CD4-positive, alpha-beta memory T cell (primary cell): ENCODE results near the gene OGFOD2. TPM values are rescaled to one million over a fixed set of nuclear protein-coding genes. Genes with fewer than 3 reads are reported as not detected.

Experiments
- CTCF ChIA-PET: fragments of 350-600 bp; sonication (Branson Sonifier 250); formaldehyde crosslinking; loops from one replicate; lab custom pipeline; 2021; ENCODE audit warnings: inconsistent platforms; ENCODE audit not compliant: partially characterized antibody; lab: Charles Lee
- POLR2A ChIA-PET: fragments of 350-600 bp; sonication (Branson Sonifier 250); formaldehyde crosslinking; loops from one replicate; lab custom pipeline; 2021; ENCODE audit not compliant: partially characterized antibody; lab: Charles Lee
- DNase-seq, 5 donors: peaks; one replicate each; pipeline versions ENCODE4 v3.0.0 to v3.0.0-alpha.2; 2020 to 2022; ENCODE audit warnings: mixed read lengths in 1 of 5
- H3K27ac ChIP-seq: one replicate; pipeline ENCODE4 v1.7.0; 2013; ENCODE audit warnings: low read depth, low read length
- H3K27me3 ChIP-seq: 2 replicates; pipeline ENCODE4 v1.7.0; 2013; ENCODE audit warnings: mild to moderate bottlenecking, low read length, moderate library complexity; ENCODE audit not compliant: insufficient read depth
- H3K36me3 ChIP-seq: 2 replicates; pipeline ENCODE4 v1.7.0; 2013; ENCODE audit warnings: mild to moderate bottlenecking, low read length, moderate library complexity; ENCODE audit not compliant: insufficient read depth
- H3K4me1 ChIP-seq: 2 replicates; pipeline ENCODE4 v1.7.0; 2013; ENCODE audit warnings: mild to moderate bottlenecking, low read length, moderate library complexity; ENCODE audit not compliant: insufficient read depth
- H3K4me3 ChIP-seq, 2 donors: one replicate each; pipeline ENCODE4 v1.7.0; 2013; ENCODE audit warnings: low read length in 2 of 2, mild to moderate bottlenecking in 1 of 2
- H3K9me3 ChIP-seq, 2 donors: one replicate each; pipeline ENCODE4 v1.7.0; 2013; ENCODE audit warnings: low read length in 2 of 2, control low read depth in 1 of 2; ENCODE audit not compliant: control insufficient read depth in 1 of 2
- H3K27ac Mint-ChIP-seq, 7 donors: one replicate each; pipeline ENCODE4 v1.8.0; 2020 to 2021; ENCODE audit warnings: mixed read lengths in 7 of 7, mild to moderate bottlenecking in 6 of 7, inconsistent platforms in 3 of 7, moderate library complexity in 3 of 7
- H3K27me3 Mint-ChIP-seq, 2 donors: one replicate each; pipeline ENCODE4 v1.8.0; 2020 to 2021; ENCODE audit warnings: mixed read lengths in 2 of 2
- H3K36me3 Mint-ChIP-seq, 2 donors: one replicate each; pipeline ENCODE4 v1.8.0; 2020 to 2021; ENCODE audit warnings: mixed read lengths in 2 of 2, inconsistent platforms in 1 of 2, mild to moderate bottlenecking in 1 of 2
- H3K4me1 Mint-ChIP-seq, 4 donors: one replicate each; pipeline ENCODE4 v1.8.0; 2020 to 2021; ENCODE audit warnings: mixed read lengths in 4 of 4, mild to moderate bottlenecking in 1 of 4
- H3K4me3 Mint-ChIP-seq, 8 donors: one replicate each; pipeline ENCODE4 v1.8.0; 2020 to 2021; ENCODE audit warnings: mixed read lengths in 8 of 8, mild to moderate bottlenecking in 7 of 8, moderate library complexity in 6 of 8, inconsistent platforms in 3 of 8
- H3K9me3 Mint-ChIP-seq, 8 donors: one replicate each; pipeline ENCODE4 v1.8.0; 2020 to 2021; ENCODE audit warnings: mixed read lengths in 8 of 8, mild to moderate bottlenecking in 5 of 8, inconsistent platforms in 3 of 8, moderate library complexity in 1 of 8
- intact Hi-C: fragments of 100-400 bp; cut with micrococcal nuclease; formaldehyde crosslinking; loops from one replicate; pipeline ENCODE4 v1.15.1; 2023
- polyA plus RNA-seq, 2 donors: library from polyadenylated mRNA; unstranded; fragments of 300-500 nt; fragmentation: Illumina TruSeq; gene quantifications; one replicate each; pipeline ENCODE4 v1.2.3, GENCODE V29; 2021
- total RNA-seq, 2 experiments: library from RNA; stranded (reverse); gene quantifications; one replicate each; pipeline ENCODE4 v1.2.3, GENCODE V29; 2021

Gene OGFOD2
- total and polyA plus RNA-seq, 4 experiments from 2014 or later: 13.9 to 46.6 (median 27.1) TPM

DNA sequence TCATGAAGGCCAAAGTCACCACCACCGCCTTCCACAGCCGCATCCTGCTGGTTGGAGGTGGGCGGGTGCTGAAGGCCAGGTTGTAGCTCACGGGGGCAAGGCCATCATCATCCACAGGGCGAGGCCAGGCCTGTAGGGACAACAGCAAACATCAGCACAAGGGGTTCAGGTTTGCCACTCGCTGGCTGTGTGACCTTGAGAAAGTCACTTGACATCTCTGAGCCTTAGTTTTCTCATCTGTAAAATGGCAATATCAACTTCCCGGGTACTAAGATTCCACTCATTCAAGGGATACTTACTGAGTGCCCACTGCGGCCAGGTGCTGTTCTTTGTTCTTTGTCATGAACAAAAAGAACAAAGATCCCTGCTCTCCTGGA is 14.9 kb upstream of the OGFOD2 start:
- no peak overlapping the region for H3K4me3 Mint-ChIP-seq
- Histone ChIP-seq H3K27me3 (no peaks in the 10 kb centered on the region), H3K36me3 (no peaks in the 10 kb centered on the region), H3K9me3 (no peaks in the 10 kb centered on the region), H3K4me1 (peaks cover 2% of the 10 kb centered on the region), H3K4me3 (no peak overlapping the region), H3K27ac (no peak overlapping the region)
- intact Hi-C loops: no loop called here
- ChIA-PET POLR2A (no interaction called here), CTCF (interaction anchor here (0.9 kb wide), 1 partner anchor 101 kb away, joined by 3 read pairs; no protein-coding TSS in a partner anchor)
- no peaks in the 10 kb centered on the region for H3K9me3 Mint-ChIP-seq
- peaks cover 3 to 6% (median 5%) of the 10 kb centered on the region in 4 donors for H3K4me1 Mint-ChIP-seq
- DNase-seq: no peak
- H3K27ac Mint-ChIP-seq: no peak overlapping the region
- peaks cover 0 to 3% of the 10 kb centered on the region in 2 donors for H3K36me3 Mint-ChIP-seq
- H3K27me3 Mint-ChIP-seq: no peaks in the 10 kb centered on the region

- DNase-seq: peak in 1 of 5 donors; percentile 37
- peaks cover 3 to 9% (median 6%) of the 10 kb centered on the region in 4 donors for H3K4me1 Mint-ChIP-seq
- no peaks in the 10 kb centered on the region for H3K27me3 Mint-ChIP-seq
- Histone ChIP-seq H3K9me3 (no peaks in the 10 kb centered on the region), H3K4me1 (peaks cover 11% of the 10 kb centered on the region), H3K36me3 (no peaks in the 10 kb centered on the region), H3K4me3 (no peak overlapping the region), H3K27ac (no peak overlapping the region), H3K27me3 (no peaks in the 10 kb centered on the region)
- CTCF ChIA-PET: interaction anchor here (0.6 kb wide), 1 partner anchor 45 kb away, joined by 4 read pairs; no protein-coding TSS in a partner anchor
- intact Hi-C loops: no loop called here
- POLR2A ChIA-PET: no interaction called here
- H3K36me3 Mint-ChIP-seq: peaks cover 0 to 3% of the 10 kb centered on the region in 2 donors
- H3K4me3 Mint-ChIP-seq: no peak overlapping the region
- H3K27ac Mint-ChIP-seq: no peak overlapping the region
- no peaks in the 10 kb centered on the region for H3K9me3 Mint-ChIP-seq
These were observed 13.3 kb upstream of the OGFOD2 start for GRCh38 chr12:122961531-122962329.

- peaks cover 11% of the 10 kb centered on the region for H3K4me1 ChIP-seq
- no peaks in the 10 kb centered on the region for H3K36me3 Mint-ChIP-seq
- H3K27me3 ChIP-seq: no peaks in the 10 kb centered on the region
- H3K4me1 Mint-ChIP-seq: peaks cover 3 to 11% (median 8%) of the 10 kb centered on the region in 4 donors
- CTCF ChIA-PET: no interaction called here
- POLR2A ChIA-PET: interaction anchor here (0.8 to 2.9 kb wide), 2 partner anchors 11 to 16 kb away, joined by 4 to 17 read pairs; partner anchors contain the start of genes ARL6IP4 and OGFOD2
- no peaks in the 10 kb centered on the region for H3K27me3 Mint-ChIP-seq
- no peak overlapping the region for H3K4me3 ChIP-seq
- intact Hi-C loops: no loop called here
- no peak for DNase-seq
- no peak overlapping the region for H3K4me3 Mint-ChIP-seq
- H3K36me3 ChIP-seq: no peaks in the 10 kb centered on the region
- H3K9me3 ChIP-seq: no peaks in the 10 kb centered on the region
- no peaks in the 10 kb centered on the region for H3K9me3 Mint-ChIP-seq
- H3K27ac Mint-ChIP-seq: no peak overlapping the region
- H3K27ac ChIP-seq: no peak overlapping the region
These were observed 11.1 kb upstream of the OGFOD2 start for GRCh38 chr12:122963941-122964265.

- CTCF ChIA-PET: interaction anchor here (0.9 to 2.2 kb wide), 2 partner anchors 11 to 104 kb away, joined by 3 to 9 read pairs; no protein-coding TSS in a partner anchor
- DNase-seq: peak in 1 of 5 donors; percentile 33
- Histone ChIP-seq H3K36me3 (no peaks in the 10 kb centered on the region), H3K4me3 (no peak overlapping the region), H3K27ac (no peak overlapping the region), H3K9me3 (no peaks in the 10 kb centered on the region), H3K4me1 (peaks cover 11% of the 10 kb centered on the region), H3K27me3 (no peaks in the 10 kb centered on the region)
- Mint-ChIP-seq H3K4me1 (peaks cover 3 to 11% (median 8%) of the 10 kb centered on the region in 4 donors), H3K36me3 (no peaks in the 10 kb centered on the region), H3K4me3 (peak overlapping the region; percentile 22 to 74 (median 58)), H3K27ac (peak overlapping the region in 5 of 7 donors; percentile 22 to 78 (median 47)), H3K27me3 (no peaks in the 10 kb centered on the region), H3K9me3 (no peaks in the 10 kb centered on the region)
- POLR2A ChIA-PET: interaction anchor here (0.5 to 2.9 kb wide), 3 partner anchors 10 to 92 kb away, joined by 3 to 17 read pairs (median 4); partner anchors contain the start of genes ARL6IP4 and OGFOD2
- intact Hi-C loops: no loop called here
These were observed 10.4 kb upstream of the OGFOD2 start for GRCh38 chr12:122964439-122965257.

DNA sequence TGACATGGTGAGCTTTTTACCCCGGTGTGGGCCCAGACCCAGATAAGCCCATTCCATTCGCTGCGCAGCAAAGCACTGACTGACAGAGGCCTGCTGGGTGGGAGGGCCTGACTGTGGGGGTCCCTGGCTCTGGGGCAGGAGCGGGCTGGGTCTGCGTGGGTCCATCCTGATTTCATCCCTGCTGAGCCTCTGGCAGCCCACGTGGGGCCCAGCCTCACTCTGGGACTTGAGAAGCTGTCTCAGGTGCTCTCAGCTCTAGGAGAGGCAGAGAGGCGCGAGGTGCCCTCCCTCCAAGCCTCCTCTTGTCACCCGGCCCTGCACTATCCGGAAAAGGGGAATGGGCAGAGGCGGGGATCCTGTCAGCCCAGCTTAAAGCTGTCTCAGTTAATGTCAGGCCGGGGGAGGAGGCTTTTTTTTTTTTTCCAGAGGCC is 9.7 kb upstream of the OGFOD2 start:
- Mint-ChIP-seq H3K27ac (no peak overlapping the region), H3K36me3 (no peaks in the 10 kb centered on the region), H3K27me3 (no peaks in the 10 kb centered on the region), H3K4me3 (peak overlapping the region in 5 of 8 donors; percentile 26 to 73 (median 59)), H3K4me1 (peaks cover 3 to 11% (median 8%) of the 10 kb centered on the region in 4 donors), H3K9me3 (no peaks in the 10 kb centered on the region)
- CTCF ChIA-PET: interaction anchor here (0.9 to 3.1 kb wide), 3 partner anchors 12 to 273 kb away, joined by 3 to 10 read pairs (median 9); no protein-coding TSS in a partner anchor
- peak in 1 of 5 donors; percentile 22 for DNase-seq
- H3K9me3 ChIP-seq: no peaks in the 10 kb centered on the region
- no peaks in the 10 kb centered on the region for H3K36me3 ChIP-seq
- H3K4me3 ChIP-seq: peak overlapping the region in 1 of 2 donors; percentile 70
- H3K27me3 ChIP-seq: no peaks in the 10 kb centered on the region
- intact Hi-C loops: no loop called here
- peaks cover 11% of the 10 kb centered on the region for H3K4me1 ChIP-seq
- POLR2A ChIA-PET: interaction anchor here (0.5 to 2.9 kb wide), 8 partner anchors 10 to 192 kb away, joined by 3 to 24 read pairs (median 4); partner anchors contain the start of genes ARL6IP4, CCDC62 and OGFOD2
- no peak overlapping the region for H3K27ac ChIP-seq

DNA sequence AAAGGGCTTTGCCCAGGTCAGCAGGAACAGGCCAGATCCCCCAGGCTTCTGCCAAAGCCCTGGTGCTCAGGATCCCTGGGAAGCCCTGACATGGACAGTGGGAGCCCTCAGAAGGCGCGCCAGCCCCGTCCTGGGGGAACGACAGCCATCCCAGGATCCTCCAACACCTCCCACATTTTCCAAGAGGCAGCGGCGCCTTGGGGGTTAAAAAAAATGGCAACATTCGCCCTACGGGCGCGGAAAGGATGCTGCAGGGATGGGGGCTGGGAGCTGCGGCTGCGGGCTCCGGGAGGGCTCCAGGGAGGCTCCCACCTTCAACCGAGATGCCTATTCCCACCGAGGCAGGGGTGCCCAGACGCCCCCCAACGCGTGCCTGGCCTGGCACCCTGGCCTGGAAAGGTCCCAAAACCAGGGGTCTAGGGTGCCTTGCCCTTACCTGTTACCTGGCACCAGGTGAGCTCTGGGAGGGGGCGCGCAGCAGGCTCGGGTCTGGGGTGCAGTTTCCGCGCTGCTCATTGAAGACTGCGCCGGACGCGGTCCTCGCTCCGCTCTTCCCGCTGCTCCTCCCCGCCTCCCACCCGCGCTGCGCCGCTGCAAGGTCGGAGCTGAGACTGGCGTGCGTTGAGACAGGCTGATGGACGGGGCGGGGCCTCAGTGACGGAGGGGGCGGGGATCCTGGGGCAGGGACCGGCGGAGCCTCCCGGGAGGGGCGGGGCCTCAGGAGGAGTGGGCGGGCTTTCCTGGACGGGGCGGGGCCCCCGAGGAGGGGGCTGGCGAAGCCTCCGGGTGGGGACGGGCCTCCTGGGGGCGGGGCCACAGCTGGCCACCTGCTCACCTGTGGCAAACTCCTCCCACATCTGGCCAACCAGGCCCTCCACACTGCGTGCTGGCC is 8.9 kb upstream of the OGFOD2 start, which contains the start of gene ABCB9:
Gene ABCB9 (minus strand): TSS at position 613 of the 892 bp plus-strand sequence. CDS start 6,228 bp downstream, outside the sequence.
- H3K27ac ChIP-seq: peak within 1 kb of the TSS; percentile 56
- intact Hi-C loops: loop anchor here (1.0 kb wide), 1 partner anchor 8 kb away; no protein-coding TSS in a partner anchor
- peaks cover 11% of the 10 kb centered on the region for H3K4me1 ChIP-seq
- Mint-ChIP-seq H3K36me3 (no peaks in the 10 kb centered on the region), H3K9me3 (no peaks in the 10 kb centered on the region), H3K4me3 (peak within 1 kb of the TSS; percentile 70 to 84 (median 76)), H3K27me3 (no peaks in the 10 kb centered on the region), H3K4me1 (peaks cover 5 to 11% (median 8%) of the 10 kb centered on the region in 4 donors), H3K27ac (peak within 1 kb of the TSS in 6 of 7 donors; percentile 33 to 86 (median 60))
- ChIA-PET POLR2A (interaction anchor here (0.5 to 1.9 kb wide), 18 partner anchors 9 to 1163 kb away, joined by 3 to 24 read pairs (median 4); partner anchors contain the start of genes ARL6IP4, CCDC62, MPHOSPH9 and MTRFR), CTCF (interaction anchor here (0.6 to 3.1 kb wide), 5 partner anchors 12 to 272 kb away, joined by 3 to 10 read pairs (median 6); no protein-coding TSS in a partner anchor)
- H3K9me3 ChIP-seq: no peaks in the 10 kb centered on the region
- DNase-seq: peak; percentile 84 to 95 (median 87)
- H3K27me3 ChIP-seq: no peaks in the 10 kb centered on the region
- H3K36me3 ChIP-seq: no peaks in the 10 kb centered on the region
- H3K4me3 ChIP-seq: peak within 1 kb of the TSS in 1 of 2 donors; percentile 70
